HepG2 (cell line): ENCODE results near the gene EPHA5. TPM values are rescaled to one million over a fixed set of nuclear protein-coding genes. Genes with fewer than 3 reads are reported as not detected.

Source experiments
- E2F2 ChIP-seq: sonication (generic); formaldehyde crosslinking; IDR thresholded peaks from 2 replicates; pipeline ENCODE4 v1.4.0; 2020; ENCODE audit warnings: missing genetic modification reagents, borderline replicate concordance
- FOSL1 ChIP-seq: sonication (generic); formaldehyde crosslinking; IDR thresholded peaks from 2 replicates; pipeline ENCODE4 v1.9.0; 2021; ENCODE audit warnings: missing genetic modification reagents, borderline replicate concordance
- FOXP4 ChIP-seq: sonication (generic); formaldehyde crosslinking; IDR thresholded peaks from 2 replicates; pipeline ENCODE4 v1.4.0; 2020; ENCODE audit warnings: missing genetic modification reagents
- IRX3 ChIP-seq: sonication (generic); formaldehyde crosslinking; IDR thresholded peaks from 2 replicates; pipeline ENCODE4 v1.8.1; 2023; ENCODE audit warnings: mild to moderate bottlenecking, low read depth, missing genetic modification reagents, borderline replicate concordance
- KLF15 ChIP-seq: sonication (generic); formaldehyde crosslinking; IDR thresholded peaks from 2 replicates; pipeline ENCODE4 v1.8.1; 2023; ENCODE audit warnings: borderline replicate concordance, mild to moderate bottlenecking, inconsistent platforms, missing genetic modification reagents, mixed read lengths
- RAD51 ChIP-seq: fragments of 450-650 bp; IDR thresholded peaks from 2 replicates; pipeline ENCODE4 v1.6.1; 2016; ENCODE audit warnings: borderline replicate concordance
- RARG ChIP-seq: sonication (generic); formaldehyde crosslinking; IDR thresholded peaks from 2 replicates; pipeline ENCODE4 v1.4.0; 2020; ENCODE audit warnings: low read depth, mild to moderate bottlenecking, missing genetic modification reagents
- SCMH1 ChIP-seq: sonication (generic); formaldehyde crosslinking; IDR thresholded peaks from 2 replicates; pipeline ENCODE4 v1.9.0; 2021; ENCODE audit warnings: missing genetic modification reagents, mild to moderate bottlenecking, borderline replicate concordance
- TFAP4 ChIP-seq: sonication (generic); IDR thresholded peaks from 2 replicates; pipeline ENCODE4 v1.6.1; 2016; ENCODE audit warnings: low read depth, borderline replicate concordance
- ZBTB26 ChIP-seq: IDR thresholded peaks from 2 replicates; pipeline ENCODE4 v1.6.1; 2016; ENCODE audit warnings: missing compliant biosample characterization, missing genetic modification reagents, borderline replicate concordance
- ZBTB3 ChIP-seq: sonication (generic); formaldehyde crosslinking; IDR thresholded peaks from 2 replicates; pipeline ENCODE4 v1.4.0; 2020; ENCODE audit warnings: low read depth, mild to moderate bottlenecking, moderate library complexity, missing genetic modification reagents, borderline replicate concordance
- ZNF337 ChIP-seq: sonication (generic); formaldehyde crosslinking; IDR thresholded peaks from 2 replicates; pipeline ENCODE4 v1.5.1; 2020; ENCODE audit warnings: missing genetic modification reagents, low read depth, mild to moderate bottlenecking, borderline replicate concordance
- polyA plus RNA-seq, 8 experiments: library from polyadenylated mRNA; depleted of rRNA in 3 of 8; stranded (reverse) in 7 of 8; unstranded in 1 of 8; fragments of >200 nt; fragmentation: Illumina TruSeq in 4 of 8; extraction: Trizol in 4 of 8; gene quantifications; 2 replicates each; pipeline versions ENCODE4 v1.2.1 to v1.2.3, GENCODE V29; 2011 to 2016; ENCODE audit warnings: low read depth in 4 of 8, missing spikeins in 1 of 8, mixed read lengths in 1 of 8; ENCODE audit not compliant: insufficient read depth in 1 of 8
- total RNA-seq, 5 experiments: library from RNA; depleted of rRNA; stranded (reverse); fragments of >200 nt; fragmentation: Illumina TruSeq; extraction: Trizol; gene quantifications; 2 replicates each; pipeline ENCODE4 v1.2.3, GENCODE V29; 2016; ENCODE audit warnings: low read depth in 1 of 5

The EPHA5 gene
- total and polyA plus RNA-seq, 2 of the 13 experiments (the other 11 are each of a cell fraction or from before 2014, with no cell fraction given), result not detected

GRCh38 chr4:65589921-65590320 lies 80.4 kb downstream of the EPHA5 start (continued):
- TF ChIP-seq ZBTB3 (CRISPR knock-in tag) (no peak), ZNF337 (no peak), TFAP4 (no peak), SCMH1 (CRISPR knock-in tag) (no peak), FOSL1 (CRISPR knock-in tag) (no peak), RARG (no peak), IRX3 (CRISPR knock-in tag) (no peak), ZBTB26 (CRISPR knock-in tag) (no peak), FOXP4 (no peak), E2F2 (CRISPR knock-in tag) (no peak), RAD51 (no peak), KLF15 (CRISPR knock-in tag) (no peak)
